SK-N-SH treated with all-trans-retinoic acid at 6 μM for 48 hours (cell line): ENCODE results near the gene LSM3.

ENCODE experiments used
- ATAC-seq: fragments of 200-7000 bp; cut with Tn5 transposase; 3 replicates; pipeline ENCODE4 v1.9.1; 2020; ENCODE audit warnings: mild to moderate bottlenecking, moderate library complexity
- ARNTL ChIP-seq: fragments of 450-650 bp; formaldehyde crosslinking; IDR thresholded peaks from 2 replicates; pipeline ENCODE4 v1.5.0; 2020; ENCODE audit warnings: low read depth, mild to moderate bottlenecking, moderate library complexity, borderline replicate concordance
- CSDC2 ChIP-seq: fragments of 250-450 bp; sonication (Bioruptor Pico); IDR thresholded peaks from 2 replicates; pipeline ENCODE4 v1.5.0; 2020; ENCODE audit warnings: mild to moderate bottlenecking, moderate library complexity
- ESRRG ChIP-seq: fragments of 250-450 bp; sonication (Bioruptor Pico); IDR thresholded peaks from 2 replicates; pipeline ENCODE4 v1.6.1; 2021; ENCODE audit warnings: mild to moderate bottlenecking
- ISL1 ChIP-seq: fragments of 250-450 bp; sonication (Bioruptor Pico); IDR thresholded peaks from 2 replicates; pipeline ENCODE4 v2.1.2; 2022; ENCODE audit warnings: mild to moderate bottlenecking, moderate library complexity
- PATZ1 ChIP-seq: fragments of 250-450 bp; sonication (Bioruptor Pico); IDR thresholded peaks from 2 replicates; pipeline ENCODE4 v1.8.0; 2020; ENCODE audit warnings: mild to moderate bottlenecking, moderate library complexity, borderline replicate concordance
- PPARA ChIP-seq: fragments of 250-450 bp; sonication (Bioruptor Pico); IDR thresholded peaks from 2 replicates; pipeline ENCODE4 v1.5.0; 2020; ENCODE audit warnings: mild to moderate bottlenecking, borderline replicate concordance
- RARB ChIP-seq: fragments of 250-450 bp; sonication (Bioruptor Pico); IDR thresholded peaks from 2 replicates; pipeline ENCODE4 v1.8.0; 2021; ENCODE audit warnings: mild to moderate bottlenecking, moderate library complexity
- SNAI2 ChIP-seq: fragments of 250-450 bp; sonication (Bioruptor Pico); IDR thresholded peaks from 2 replicates; pipeline ENCODE4 v1.5.0; 2020; ENCODE audit warnings: mild to moderate bottlenecking, moderate library complexity
- TCF4 ChIP-seq: fragments of 250-450 bp; sonication (Bioruptor Pico); IDR thresholded peaks from 2 replicates; pipeline ENCODE4 v1.8.0; 2021; ENCODE audit warnings: mild to moderate bottlenecking, moderate library complexity, borderline replicate concordance
- TOX ChIP-seq: fragments of 250-450 bp; sonication (Bioruptor Pico); IDR thresholded peaks from 2 replicates; pipeline ENCODE4 v1.8.0; 2021; ENCODE audit warnings: mild to moderate bottlenecking, moderate library complexity, borderline replicate concordance
- TSHZ2 ChIP-seq: fragments of 250-450 bp; sonication (Bioruptor Pico); IDR thresholded peaks from 2 replicates; pipeline ENCODE4 v1.5.0; 2020; ENCODE audit warnings: mild to moderate bottlenecking, moderate library complexity
- ZC3H10 ChIP-seq: fragments of 250-450 bp; sonication (Bioruptor Pico); IDR thresholded peaks from 2 replicates; pipeline ENCODE4 v1.5.1; 2021; ENCODE audit warnings: mild to moderate bottlenecking, moderate library complexity
- ZFP3 ChIP-seq: fragments of 250-450 bp; sonication (Bioruptor Pico); IDR thresholded peaks from 2 replicates; pipeline ENCODE4 v1.5.0; 2020; ENCODE audit warnings: mild to moderate bottlenecking, moderate library complexity
- ZFP30 ChIP-seq: fragments of 450-650 bp; formaldehyde crosslinking; IDR thresholded peaks from 2 replicates; pipeline ENCODE4 v1.5.0; 2022; ENCODE audit warnings: mild to moderate bottlenecking, moderate library complexity
- ZNF565 ChIP-seq: fragments of 450-650 bp; formaldehyde crosslinking; conservative IDR thresholded peaks from 2 replicates; pipeline ENCODE4 v1.5.0; 2020; ENCODE audit warnings: low read depth, mild to moderate bottlenecking, moderate library complexity
- ZNF70 ChIP-seq: fragments of 450-650 bp; formaldehyde crosslinking; IDR thresholded peaks from 2 replicates; pipeline ENCODE4 v1.5.0; 2020; ENCODE audit warnings: mild to moderate bottlenecking, moderate library complexity
- ZNF8 ChIP-seq: fragments of 450-650 bp; formaldehyde crosslinking; IDR thresholded peaks from 2 replicates; pipeline ENCODE4 v1.5.0; 2020; ENCODE audit warnings: mild to moderate bottlenecking, moderate library complexity
- TF ChIP-seq, protein P1 (sequence below): fragments of 250-450 bp; sonication (Bioruptor Pico); IDR thresholded peaks from 2 replicates; pipeline ENCODE4 v1.5.1; 2020; ENCODE audit warnings: low read depth, mild to moderate bottlenecking, moderate library complexity
- TF ChIP-seq, protein P2 (sequence below): fragments of 250-450 bp; sonication (Bioruptor Pico); IDR thresholded peaks from 2 replicates; pipeline ENCODE4 v1.5.1; 2021; ENCODE audit warnings: mild to moderate bottlenecking, moderate library complexity

The LSM3 gene

DNA sequence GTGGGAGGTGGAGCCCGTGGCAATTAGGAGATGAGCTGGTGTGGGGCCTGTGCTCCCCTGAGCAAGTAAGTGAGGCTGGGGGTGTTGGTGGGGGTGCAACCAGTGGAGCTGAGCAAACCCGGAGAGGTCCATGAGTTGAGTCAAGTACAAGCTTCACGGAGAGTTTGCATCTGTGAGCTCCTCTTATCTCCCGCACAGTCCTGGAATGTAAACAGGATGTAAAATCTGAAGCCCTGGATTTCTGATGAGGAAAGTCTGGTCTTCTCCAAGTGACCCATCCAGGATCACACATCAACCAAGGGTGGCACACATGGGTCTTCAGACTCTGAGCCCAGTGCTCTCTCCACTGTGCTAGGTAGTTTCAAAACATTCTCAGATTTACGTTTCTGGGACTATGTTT, 67.8 kb downstream of the LSM3 start (continued):
- TF ChIP-seq TSHZ2 (CRISPR knock-in tag) = no peak
- TF ChIP-seq, all 23 proteins: peak for 0

- no peak for TF ChIP-seq RARB (CRISPR knock-in tag)
- TF ChIP-seq TSHZ2 (CRISPR knock-in tag) = no peak
- no peak for TF ChIP-seq PPARA (CRISPR knock-in tag)
- TF ChIP-seq ZC3H10 (CRISPR knock-in tag) = no peak
- TF ChIP-seq, protein P1, sequence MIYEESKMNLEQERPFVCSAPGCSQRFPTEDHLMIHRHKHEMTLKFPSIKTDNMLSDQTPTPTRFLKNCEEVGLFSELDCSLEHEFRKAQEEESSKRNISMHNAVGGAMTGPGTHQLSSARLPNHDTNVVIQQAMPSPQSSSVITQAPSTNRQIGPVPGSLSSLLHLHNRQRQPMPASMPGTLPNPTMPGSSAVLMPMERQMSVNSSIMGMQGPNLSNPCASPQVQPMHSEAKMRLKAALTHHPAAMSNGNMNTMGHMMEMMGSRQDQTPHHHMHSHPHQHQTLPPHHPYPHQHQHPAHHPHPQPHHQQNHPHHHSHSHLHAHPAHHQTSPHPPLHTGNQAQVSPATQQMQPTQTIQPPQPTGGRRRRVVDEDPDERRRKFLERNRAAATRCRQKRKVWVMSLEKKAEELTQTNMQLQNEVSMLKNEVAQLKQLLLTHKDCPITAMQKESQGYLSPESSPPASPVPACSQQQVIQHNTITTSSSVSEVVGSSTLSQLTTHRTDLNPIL (CRISPR knock-in tag) = no peak
- TF ChIP-seq TOX (CRISPR knock-in tag) = no peak
- TF ChIP-seq ZFP3 (CRISPR knock-in tag) = no peak
- TF ChIP-seq TCF4 (CRISPR knock-in tag) = no peak
- no peak for TF ChIP-seq SNAI2 (CRISPR knock-in tag)
- no peak for TF ChIP-seq PATZ1 (CRISPR knock-in tag)
- TF ChIP-seq ESRRG (CRISPR knock-in tag) = no peak
- TF ChIP-seq ZNF565 (CRISPR knock-in tag) = no peak
- TF ChIP-seq ZNF70 (CRISPR knock-in tag) = no peak
- no peak for TF ChIP-seq CSDC2 (CRISPR knock-in tag)
- TF ChIP-seq, protein P2, sequence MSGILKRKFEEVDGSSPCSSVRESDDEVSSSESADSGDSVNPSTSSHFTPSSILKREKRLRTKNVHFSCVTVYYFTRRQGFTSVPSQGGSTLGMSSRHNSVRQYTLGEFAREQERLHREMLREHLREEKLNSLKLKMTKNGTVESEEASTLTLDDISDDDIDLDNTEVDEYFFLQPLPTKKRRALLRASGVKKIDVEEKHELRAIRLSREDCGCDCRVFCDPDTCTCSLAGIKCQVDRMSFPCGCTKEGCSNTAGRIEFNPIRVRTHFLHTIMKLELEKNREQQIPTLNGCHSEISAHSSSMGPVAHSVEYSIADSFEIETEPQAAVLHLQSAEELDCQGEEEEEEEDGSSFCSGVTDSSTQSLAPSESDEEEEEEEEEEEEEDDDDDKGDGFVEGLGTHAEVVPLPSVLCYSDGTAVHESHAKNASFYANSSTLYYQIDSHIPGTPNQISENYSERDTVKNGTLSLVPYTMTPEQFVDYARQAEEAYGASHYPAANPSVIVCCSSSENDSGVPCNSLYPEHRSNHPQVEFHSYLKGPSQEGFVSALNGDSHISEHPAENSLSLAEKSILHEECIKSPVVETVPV (CRISPR knock-in tag) = no peak
- TF ChIP-seq ZFP30 = no peak
- no peak for TF ChIP-seq ZNF8 (CRISPR knock-in tag)
- TF ChIP-seq ISL1 (CRISPR knock-in tag) = no peak
- no peak for TF ChIP-seq ARNTL
- no peak for ATAC-seq
Measured at GRCh38 chr3:14248477-14248848, 69.8 kb downstream of the LSM3 start.

DNA sequence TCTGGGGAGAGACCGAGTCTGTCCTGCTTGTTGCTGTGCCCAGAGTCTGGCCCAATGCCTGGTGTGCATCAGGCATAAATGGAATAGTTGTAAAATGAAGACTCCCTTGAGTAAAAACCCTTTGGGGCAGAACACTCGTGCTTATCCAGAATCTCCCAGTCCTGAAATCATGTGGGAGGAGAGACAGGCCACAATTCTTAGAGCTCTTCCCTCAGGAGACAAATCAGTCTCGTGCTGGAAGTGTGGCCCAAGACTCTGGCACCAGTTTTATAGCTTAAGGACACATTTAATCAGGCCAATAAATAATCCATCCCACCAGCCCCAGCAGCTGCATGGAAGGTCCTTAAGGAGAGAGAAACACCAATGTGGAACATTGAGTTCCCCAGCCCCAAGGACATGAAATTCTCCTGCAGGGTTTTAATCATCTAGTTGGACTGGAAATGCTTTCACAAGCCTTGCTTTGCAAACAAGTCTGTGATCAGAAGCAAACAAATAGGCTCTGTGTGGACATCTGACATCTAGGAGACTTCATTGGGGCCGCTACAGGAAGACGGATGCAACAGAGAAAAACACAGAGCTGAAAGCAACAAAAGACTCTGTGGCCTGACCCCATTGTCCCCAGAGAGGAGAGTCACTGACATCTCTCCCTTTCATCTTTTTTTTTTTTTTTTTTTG, 70.4 kb downstream of the LSM3 start:
- TF ChIP-seq, protein P1 (CRISPR knock-in tag) = no peak
- no peak for TF ChIP-seq ZNF565 (CRISPR knock-in tag)
- TF ChIP-seq, all 23 proteins: peak for 0
- ATAC-seq = no peak
